Esophagus mucosa (tissue), 1 donor: ENCODE measurements around the gene ZKSCAN5. TPM values are rescaled to one million over a fixed set of nuclear protein-coding genes. Genes with fewer than 3 reads are reported as not detected.
"Not testable (repeated sequence)": the region's sequence is repeated elsewhere in the genome, so short reads cannot be mapped to it uniquely, and the experiment has no call there.

Experiments used
- ATAC-seq: fragments of 200-7000 bp; cut with Tn5 transposase; one replicate; pipeline ENCODE4 v1.9.1; 2020
- total RNA-seq: library from RNA; stranded (reverse); gene quantifications from one replicate; pipeline ENCODE4 v1.2.4, GENCODE V29; 2023
- donor health status: DM: yes; HTN: yes; CAD: no.

Gene ZKSCAN5
- total RNA-seq, 1 donor from 2014 or later = 3.3 TPM

DNA sequence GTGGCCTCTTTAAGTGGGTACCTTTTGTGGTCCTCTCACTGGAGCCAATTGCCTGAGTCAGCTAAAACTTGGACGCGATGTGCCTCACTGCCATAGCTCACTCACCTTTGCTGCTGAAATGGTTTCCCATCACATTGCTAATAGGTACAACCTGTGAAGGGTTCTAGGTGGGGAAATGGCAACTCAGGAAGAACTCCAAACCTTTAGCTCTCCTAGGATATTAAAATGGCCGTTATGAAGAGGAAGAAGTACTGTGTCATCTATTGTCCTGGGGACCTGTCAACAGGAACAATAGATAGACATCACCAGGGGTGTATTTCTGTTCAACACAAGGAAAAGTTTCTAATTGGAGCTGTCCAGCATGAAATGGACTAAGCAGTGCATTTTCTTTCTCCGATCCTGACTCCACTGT lies 52.7 kb downstream of the ZKSCAN5 start:
- no peak for ATAC-seq

DNA sequence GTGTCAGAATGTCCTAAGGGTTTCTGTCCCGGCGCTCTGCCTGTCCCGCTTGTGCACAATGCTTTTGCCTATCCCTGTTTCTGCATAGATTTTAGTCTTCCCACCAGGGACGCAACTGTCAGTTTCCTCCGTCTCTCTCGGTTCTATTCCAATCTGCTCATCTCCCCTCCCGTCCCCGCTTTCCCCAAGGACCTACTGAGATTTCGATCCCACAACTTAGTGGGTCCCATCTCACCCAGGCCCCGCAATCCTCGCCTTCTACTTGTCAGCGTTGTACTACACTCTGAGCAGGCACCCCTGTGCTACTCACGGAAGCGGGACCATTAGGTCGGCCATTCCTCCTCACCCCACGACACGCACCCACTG lies 53.5 kb downstream of the ZKSCAN5 start:
- no peak for ATAC-seq

DNA sequence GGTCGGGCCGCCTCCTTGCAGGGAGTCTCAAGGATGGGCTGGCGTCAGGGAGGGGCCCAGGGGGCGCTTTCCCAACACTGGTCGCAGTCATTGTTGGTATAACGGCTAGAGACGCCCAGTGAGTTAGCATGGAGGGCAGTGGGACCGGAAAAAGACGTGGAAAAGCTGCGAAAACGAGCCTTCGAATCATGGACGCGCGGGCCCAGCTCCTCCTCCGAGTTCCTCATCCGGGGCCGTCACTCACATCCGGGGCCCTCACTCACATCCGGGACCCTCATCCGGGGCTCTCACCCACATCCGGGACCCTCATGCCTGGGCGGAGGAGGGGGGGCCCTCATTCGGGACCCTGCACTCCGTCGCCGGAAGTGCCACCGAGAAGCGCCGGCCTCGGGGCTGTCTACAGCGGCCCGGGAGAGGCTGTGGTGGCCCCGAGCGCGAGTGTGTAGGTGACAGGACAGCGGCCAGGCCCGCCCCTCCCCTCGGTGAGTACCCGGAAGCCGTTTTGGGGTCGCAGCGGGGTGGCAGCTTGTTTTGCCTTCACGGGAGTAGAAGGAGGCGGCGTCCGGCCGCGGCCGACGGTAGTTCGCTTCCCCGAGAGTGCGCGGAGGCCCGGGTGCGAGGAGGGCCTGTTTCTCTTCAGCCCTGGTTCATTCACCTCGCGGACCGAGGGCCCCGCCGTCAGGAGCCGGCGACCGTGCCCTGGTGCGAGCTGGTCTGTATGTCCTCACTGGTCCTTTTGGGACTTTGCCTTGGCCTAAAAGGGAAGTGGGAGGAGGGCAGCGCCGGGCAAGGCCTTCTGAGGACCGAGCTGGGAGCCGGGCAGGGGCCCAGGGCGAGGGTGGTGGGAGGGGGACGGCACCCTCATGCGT lies 54.1 kb downstream of the ZKSCAN5 start, which contains the start of gene ZNF655:
Gene ZNF655 (plus strand): TSS at position 337 of the 869 bp plus-strand sequence. CDS start 1,918 bp downstream, outside the sequence.
- peak; percentile 68 for ATAC-seq

DNA sequence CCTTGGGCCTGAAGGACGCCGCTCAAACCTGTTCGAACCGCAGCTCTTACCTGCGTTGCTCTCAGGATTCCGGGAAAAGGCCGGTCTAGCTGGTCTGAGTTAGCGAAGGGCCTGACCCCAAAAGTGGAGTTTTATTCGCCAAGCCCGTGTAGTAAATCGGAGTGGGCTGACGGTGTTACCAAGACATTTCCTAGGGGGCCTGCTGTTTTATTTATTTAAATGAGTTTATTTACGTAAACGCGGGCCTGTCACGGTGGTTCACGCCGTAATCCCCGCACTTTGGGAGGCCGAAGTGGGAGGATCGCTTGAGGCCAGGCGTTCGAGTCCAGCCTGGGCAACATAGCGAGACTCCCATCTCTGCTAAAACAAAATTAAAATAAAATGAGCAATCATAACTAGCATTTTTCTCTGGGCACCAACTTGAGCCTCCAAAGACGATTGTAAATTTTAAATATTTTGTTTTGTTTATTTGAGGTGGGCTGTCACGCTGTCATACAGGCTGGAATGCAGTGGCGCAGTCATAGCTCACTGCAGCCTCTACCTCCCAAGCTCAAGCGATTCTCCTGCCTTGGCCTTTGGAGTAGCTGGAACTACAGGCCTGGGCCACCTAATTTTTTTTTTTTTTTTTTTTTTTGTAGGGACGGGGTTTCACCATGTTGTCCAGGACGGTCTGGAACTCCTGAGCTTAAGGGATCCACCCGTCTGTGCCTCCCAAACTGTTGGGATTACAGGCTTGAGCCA lies 54.9 kb downstream of the ZKSCAN5 start:
- ATAC-seq = no peak

DNA sequence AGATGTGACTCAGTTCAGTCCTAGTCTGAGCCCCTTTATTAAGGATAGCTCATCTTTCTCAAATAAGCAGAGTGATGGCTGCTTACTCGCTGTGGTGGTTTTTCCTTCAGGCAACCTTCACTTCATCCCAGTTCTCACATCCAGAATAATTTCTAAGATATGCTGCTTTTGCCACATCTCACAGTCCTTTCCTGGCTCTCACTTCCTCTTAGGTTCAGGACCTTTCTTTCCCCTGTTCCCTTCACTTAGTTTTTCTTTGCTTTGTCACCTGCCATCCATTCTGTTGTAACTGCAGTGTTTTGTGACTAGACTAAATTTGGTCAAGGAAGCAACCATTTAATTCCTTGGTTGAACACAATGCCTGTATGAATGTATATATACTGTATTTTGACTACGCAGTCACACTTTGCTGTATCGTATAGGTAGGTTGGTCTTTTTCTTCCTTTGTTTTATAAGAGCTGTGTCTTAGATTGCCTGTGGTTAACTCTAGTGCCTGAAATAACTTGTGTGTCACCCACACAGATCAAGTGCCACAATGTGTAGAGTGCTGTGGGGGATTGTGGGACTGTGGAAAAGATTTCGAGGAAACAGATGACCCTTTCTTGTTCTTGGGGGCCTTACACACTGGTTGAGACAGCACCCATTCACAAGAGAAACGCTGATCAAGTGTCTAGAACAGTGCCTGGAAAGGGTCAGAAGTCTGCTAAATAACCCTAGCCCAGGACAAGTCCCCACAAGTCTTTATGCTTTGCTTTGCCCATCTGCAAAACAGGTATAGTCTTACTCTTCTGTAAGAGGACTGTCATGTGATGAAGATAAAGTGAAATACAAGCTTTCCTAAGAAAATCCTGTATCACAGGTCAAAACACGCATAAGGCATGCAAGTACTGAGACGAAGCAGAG lies 56.6 kb downstream of the ZKSCAN5 start:
- ATAC-seq = peak; percentile 67

DNA sequence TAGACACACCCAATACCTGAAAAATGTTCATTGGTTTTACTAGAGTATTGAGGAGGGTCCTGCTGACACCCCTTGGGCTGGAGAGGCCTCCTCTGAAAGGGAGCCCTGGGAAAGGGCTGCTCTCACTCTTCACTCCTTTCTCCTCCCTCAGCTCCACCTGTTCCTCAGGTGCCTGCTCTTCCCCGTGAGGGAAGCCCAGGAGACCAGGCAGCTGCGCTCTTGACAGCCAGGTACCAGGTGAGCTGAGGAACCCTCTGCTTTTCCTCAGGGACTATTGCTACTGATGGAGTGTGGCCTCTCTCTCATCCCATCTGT lies 57.2 kb downstream of the ZKSCAN5 start:
- ATAC-seq = no peak

DNA sequence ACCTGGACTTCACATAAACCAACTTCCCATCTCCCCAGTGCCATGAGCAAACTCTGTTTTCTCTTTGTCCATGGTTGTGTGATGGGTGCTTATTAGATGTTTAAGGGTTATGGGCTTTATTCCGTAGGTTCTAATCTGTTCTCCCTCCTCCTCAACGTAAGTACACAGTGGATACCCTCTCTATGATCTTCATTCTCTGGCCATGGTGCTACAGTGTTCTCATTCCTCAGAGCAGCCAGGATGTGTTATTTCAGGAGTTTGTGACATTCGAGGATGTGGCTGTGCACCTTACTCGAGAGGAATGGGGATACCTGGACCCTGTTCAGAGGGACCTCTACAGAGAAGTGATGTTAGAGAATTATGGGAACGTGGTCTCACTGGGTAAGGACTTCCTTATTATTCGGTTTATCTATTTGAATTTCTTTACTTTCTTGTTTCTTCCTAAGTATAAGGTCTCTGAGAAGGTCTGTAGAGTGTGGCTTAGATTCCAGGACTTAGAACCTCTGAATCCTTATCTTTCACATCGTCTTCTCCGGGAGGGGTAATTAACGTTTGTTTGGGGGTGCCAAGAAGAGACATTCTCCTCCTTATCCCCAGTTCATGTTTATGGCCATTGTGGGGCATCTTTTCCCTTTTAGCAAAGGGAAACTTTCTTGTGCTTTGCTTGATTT lies 57.8 kb downstream of the ZKSCAN5 start:
- no peak for ATAC-seq

DNA sequence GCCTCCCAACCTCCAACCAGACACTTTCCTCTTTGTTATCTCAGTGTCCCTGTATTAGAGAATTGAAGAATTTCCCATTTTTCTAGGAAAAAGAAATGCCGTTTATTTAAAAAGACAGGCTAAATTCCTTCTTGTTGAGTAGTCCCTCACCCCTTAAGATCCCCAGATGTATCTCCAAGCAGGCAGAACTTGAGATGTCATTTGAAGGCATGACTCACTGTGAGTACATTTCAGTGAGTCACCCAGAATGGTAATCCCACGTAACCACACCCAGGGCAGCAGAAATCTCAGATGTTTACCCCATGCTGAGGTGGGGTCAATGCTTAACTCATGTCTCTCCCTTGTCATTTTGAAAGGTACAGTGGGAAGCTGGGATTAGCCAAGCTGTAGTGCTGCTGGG lies 58.4 kb downstream of the ZKSCAN5 start:
- peak; percentile 86 for ATAC-seq

DNA sequence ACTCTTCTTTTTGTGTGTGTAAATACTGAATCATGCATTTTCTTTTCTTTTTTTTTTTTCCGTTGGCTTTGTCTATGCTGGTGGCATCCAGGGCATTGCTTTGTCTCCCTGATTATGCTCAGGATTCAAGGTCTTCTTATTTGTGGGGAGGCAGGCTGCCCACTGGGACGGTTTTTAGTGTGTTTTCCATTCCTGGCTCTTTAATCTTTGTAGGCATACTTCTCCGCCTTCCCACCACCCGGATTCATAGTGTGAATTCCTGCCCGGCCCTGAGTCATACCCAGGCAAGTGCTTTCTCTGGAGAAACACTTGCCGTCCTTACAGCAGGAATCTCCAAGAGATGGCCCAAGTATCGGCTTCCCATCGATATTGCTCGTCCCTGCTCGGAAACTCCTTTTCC lies 59.2 kb downstream of the ZKSCAN5 start:
- ATAC-seq = no peak

DNA sequence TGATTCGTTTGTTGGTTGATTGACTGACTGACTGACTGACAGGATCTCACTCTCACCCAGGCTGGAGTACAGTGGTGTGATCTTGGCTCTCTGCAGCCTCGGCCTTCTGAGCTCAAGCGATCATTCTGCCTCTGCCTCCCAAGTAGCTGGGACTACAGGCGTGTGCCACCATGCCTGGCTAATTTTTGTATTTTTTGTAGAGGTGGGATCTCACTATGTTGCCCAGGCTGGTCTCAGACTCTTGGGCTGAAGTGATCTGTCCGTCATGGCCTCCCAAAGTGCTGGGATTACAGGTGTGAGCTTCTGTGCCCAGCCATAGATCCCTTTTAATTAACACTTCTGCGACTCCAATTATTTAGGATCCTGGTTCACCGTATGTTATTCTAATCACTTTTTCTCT lies 64.3 kb downstream of the ZKSCAN5 start:
- not testable (repeated sequence) for ATAC-seq

DNA sequence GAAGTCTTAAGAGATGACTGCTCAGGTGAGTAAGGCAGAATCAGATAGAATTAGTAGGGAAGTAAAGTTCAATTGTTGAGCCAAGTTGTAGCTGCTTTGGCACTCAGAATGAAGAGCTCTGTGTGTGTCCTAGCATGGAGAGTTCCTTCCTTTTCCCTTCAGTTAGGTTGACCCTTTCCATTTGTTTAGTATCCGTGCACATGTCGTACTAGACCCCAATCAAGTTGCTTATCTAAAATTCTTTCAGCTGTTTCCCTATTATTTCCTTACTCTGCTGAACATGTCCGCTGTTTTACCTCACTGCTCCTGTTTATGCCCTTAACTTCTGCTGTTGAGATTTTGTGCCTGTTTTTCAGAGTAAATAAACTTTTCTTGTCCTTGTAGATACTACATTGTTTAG lies 67.3 kb downstream of the ZKSCAN5 start:
- no peak for ATAC-seq

DNA sequence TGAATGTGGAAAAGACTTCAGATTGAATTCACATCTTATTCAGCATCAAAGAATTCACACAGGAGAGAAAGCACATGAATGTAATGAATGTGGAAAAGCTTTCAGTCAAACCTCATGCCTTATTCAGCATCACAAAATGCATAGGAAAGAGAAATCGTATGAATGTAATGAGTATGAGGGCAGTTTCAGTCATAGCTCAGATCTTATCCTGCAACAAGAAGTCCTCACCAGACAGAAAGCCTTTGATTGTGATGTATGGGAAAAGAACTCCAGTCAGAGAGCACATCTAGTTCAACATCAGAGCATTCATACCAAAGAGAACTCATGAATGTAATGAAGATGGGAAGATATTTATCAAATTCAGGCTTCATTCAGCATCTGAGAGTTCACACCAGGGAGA lies 68.8 kb downstream of the ZKSCAN5 start:
- no peak for ATAC-seq

DNA sequence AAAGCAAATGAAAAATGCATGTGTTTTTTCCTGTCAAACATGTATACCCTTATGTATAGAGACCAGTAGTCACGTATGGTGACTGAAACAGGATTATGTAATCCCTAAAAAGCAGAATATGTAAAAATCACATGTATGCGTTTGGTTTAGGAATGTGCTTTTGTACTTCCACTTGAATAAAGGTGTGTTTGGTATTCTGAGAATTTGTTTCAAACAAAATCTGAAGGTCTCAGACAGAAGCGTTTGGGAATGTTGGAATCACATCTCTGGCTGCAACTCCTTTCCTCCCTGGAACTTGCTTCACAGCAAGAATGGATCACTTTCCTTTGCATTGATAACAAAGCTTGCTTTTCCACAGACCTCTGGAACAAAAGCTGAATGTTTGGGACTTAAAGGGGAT lies 71.8 kb downstream of the ZKSCAN5 start:
- ATAC-seq = no peak

DNA sequence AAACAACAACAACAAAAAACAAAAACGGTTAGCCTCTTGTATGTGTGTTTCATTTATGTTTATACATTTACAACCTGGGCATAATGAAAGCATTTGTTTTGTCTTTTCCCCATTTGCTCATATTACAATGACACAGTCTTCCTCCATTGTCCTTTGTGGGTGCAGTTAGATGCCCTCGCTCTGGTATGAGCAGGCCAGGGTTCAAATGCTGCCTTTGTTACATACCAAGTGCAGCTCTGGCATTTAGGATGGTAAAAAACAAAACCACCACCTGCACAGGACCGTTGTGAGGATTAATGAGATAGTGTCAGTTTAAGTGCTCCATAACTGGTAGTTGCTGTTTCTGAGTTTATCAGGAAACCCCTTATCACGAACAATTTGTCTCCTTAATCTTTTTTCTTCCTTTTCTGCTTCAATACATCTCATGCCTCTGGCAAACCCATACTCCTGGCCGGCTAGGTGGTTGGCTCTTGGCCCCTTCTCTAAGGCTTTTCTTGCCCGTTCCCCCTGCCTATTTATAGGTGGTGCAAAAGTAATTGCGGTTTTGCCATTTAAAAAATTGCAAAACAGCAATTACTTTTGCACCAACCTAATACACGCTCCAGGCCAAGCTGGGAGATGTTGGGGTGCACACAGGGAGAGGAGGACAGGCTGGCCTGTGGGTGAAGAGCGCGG lies 75.0 kb downstream of the ZKSCAN5 start:
- ATAC-seq = no peak

DNA sequence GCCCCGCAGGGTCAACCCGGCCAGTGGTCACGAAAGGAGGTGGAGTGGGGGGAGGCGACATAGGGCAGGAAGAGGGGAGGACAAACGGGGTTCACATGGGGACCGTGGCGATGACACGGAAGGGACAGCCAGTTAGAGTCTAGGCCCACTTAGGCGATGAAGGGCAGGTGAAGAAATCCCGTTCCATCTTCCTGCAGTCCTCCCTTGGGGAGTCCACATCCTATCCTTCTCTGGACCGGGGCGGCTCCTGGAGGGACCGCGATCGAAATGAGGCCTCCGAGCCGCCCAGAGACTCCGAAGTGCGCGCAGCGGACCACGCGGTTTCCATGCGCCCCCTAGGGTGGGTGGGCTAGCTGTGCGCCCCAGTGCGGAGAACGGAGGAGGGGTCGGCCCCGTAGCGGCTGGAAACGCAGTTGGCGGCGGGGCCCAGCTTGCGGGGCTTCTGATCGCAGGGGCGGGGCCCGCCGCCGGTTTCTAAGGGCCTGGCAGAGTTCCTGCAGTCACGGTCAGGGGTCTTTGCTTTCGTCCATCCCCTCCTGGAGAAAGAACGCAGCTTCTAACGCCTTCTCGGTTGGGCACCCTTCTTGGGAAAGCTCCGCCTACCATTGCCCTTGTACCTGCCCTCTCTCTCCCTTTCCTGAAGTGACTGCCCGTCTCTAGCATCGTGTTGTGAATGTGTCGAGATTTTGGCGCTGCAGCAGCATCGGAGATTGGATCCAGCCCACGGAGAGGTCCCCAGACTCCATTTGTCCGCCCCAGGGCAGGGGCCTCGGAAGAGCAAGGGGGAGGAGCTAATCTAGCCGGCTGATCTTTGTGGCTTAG lies 75.7 kb downstream of the ZKSCAN5 start:
- peak; percentile 54 for ATAC-seq

DNA sequence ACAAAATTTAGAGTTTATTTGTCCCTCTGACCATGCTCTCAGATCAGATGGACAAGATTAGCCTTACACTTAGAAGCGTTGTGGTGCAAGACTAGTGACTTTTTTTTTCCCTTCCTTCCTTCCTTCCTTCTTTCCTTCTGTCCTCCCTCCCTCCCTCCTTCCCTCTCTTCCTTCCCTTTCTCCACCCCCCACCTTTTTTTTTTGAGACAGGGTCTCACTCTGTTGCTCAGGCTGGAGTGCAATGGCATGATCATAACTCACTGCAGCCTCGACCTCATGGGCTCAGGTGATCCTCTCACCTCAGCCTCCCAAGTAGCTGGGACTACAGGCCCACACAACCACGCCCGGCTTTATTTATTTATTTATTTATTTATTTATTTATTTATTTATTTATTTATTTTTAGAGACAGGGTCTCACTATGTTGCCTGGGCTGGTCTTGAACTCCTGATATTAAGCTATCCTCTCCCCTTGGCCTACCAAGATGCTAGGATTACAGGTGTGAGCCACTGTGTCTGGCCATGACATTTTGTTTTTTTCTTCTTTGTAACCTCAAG lies 76.4 kb downstream of the ZKSCAN5 start:
- not testable (repeated sequence) for ATAC-seq
